Measurements from ENCODE around the gene C1orf74.

The C1orf74 gene

DNA sequence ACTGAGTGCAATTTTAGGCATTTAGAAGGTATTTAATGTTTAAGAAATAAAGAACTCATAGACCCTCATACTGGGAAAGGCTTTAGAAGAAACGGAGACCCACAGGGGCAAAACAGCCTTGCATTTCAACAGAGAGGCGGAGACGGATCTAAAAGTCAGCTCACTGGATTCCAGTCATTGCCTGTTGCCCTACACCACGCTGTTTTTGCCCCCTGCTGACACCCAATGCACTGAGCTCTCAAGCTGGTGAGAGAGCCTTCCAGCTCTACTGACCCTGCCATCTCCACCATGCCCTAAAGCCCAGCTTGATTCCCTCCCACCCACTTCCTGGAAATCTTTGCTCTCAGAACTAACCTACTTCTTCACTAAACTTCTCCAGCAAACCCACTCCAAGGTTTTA, 35.7 kb downstream of the C1orf74 start:
- H3K79me2 ChIP-seq (ENCODE audit: insufficient read depth, low read length), result no peaks in the 10 kb centered on the region
- H3K27me3 ChIP-seq (ENCODE audit: insufficient read depth, low read length), result no peaks in the 10 kb centered on the region
- no peaks in the 10 kb centered on the region for H3F3A ChIP-seq (ENCODE audit: insufficient read depth, low read length)
- no peaks in the 10 kb centered on the region for H3K9me2 ChIP-seq (ENCODE audit: low read depth, low read length)
- peaks cover 7% of the 10 kb centered on the region for H3K4me1 ChIP-seq (ENCODE audit: insufficient read depth, low read length, severe bottlenecking)
- no peak overlapping the region for H2AFZ ChIP-seq (ENCODE audit: low read length)
- no peak overlapping the region for H3K4me2 ChIP-seq (ENCODE audit: low read length)
- no peak overlapping the region for H3K4me3 ChIP-seq (ENCODE audit: low read depth, low read length, poor library complexity, severe bottlenecking)
- H4K20me1 ChIP-seq (ENCODE audit: insufficient read depth, low read length), result no peaks in the 10 kb centered on the region
- H3K27ac ChIP-seq (ENCODE audit: low read depth, low read length, poor library complexity, severe bottlenecking), result no peak overlapping the region
- no peaks in the 10 kb centered on the region for H3K9me3 ChIP-seq (ENCODE audit: low read length)
- no peak overlapping the region for H3K9ac ChIP-seq (ENCODE audit: low read length)
- TF ChIP-seq, protein P1, sequence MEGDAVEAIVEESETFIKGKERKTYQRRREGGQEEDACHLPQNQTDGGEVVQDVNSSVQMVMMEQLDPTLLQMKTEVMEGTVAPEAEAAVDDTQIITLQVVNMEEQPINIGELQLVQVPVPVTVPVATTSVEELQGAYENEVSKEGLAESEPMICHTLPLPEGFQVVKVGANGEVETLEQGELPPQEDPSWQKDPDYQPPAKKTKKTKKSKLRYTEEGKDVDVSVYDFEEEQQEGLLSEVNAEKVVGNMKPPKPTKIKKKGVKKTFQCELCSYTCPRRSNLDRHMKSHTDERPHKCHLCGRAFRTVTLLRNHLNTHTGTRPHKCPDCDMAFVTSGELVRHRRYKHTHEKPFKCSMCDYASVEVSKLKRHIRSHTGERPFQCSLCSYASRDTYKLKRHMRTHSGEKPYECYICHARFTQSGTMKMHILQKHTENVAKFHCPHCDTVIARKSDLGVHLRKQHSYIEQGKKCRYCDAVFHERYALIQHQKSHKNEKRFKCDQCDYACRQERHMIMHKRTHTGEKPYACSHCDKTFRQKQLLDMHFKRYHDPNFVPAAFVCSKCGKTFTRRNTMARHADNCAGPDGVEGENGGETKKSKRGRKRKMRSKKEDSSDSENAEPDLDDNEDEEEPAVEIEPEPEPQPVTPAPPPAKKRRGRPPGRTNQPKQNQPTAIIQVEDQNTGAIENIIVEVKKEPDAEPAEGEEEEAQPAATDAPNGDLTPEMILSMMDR (IDR thresholded peaks at IDR 0.05; ENCODE audit: low read length), result no peak
- H3K36me3 ChIP-seq (ENCODE audit: insufficient read depth, low read length), result no peaks in the 10 kb centered on the region

DNA sequence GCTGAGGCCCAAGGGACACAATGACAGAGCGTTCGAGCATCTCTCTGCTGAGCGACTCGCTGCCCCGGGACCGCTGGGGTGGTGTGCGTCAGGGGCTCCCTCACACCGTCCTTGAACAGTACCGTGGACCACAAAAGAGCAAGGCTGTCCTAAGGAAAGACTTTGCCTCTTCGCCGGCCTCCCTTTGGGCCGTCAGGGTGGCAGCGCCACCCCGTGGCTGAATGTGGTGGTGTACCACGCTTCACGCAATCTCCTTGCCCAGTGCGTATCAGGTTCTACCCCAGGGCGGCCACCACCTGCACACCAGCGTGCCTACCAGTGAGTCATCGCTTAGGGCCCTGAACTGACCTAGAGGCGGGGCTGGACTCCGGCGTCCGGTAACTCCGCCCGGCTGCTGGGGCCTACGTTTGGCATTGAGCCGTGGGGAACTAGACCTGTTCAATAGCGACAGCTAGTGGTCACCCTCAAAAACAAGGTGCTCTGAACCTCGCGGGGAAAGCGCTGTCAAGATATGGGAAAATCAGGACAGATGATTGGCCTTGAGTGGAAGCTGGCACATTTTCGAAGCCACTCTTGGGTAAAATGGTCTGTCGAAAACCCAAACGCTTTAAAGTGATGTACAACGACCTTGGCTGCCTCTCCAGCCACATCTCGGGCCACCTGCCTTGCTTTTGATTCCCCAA, 36.6 kb downstream of the C1orf74 start:
- Histone ChIP-seq H3K36me3 (ENCODE audit: insufficient read depth, low read length) (no peaks in the 10 kb centered on the region), H2AFZ (ENCODE audit: low read length) (no peak overlapping the region), H3F3A (ENCODE audit: insufficient read depth, low read length) (no peaks in the 10 kb centered on the region), H3K9me2 (ENCODE audit: low read depth, low read length) (no peaks in the 10 kb centered on the region), H3K4me2 (ENCODE audit: low read length) (peak overlapping the region; percentile 74), H3K4me1 (ENCODE audit: insufficient read depth, low read length, severe bottlenecking) (peaks cover 7% of the 10 kb centered on the region), H3K27ac (ENCODE audit: low read depth, low read length, poor library complexity, severe bottlenecking) (no peak overlapping the region), H3K9ac (ENCODE audit: low read length) (no peak overlapping the region; the same call in 1 of the 2 replicates), H3K27me3 (ENCODE audit: insufficient read depth, low read length) (no peaks in the 10 kb centered on the region), H3K79me2 (ENCODE audit: insufficient read depth, low read length) (no peaks in the 10 kb centered on the region), H3K4me3 (ENCODE audit: low read depth, low read length, poor library complexity, severe bottlenecking) (peak overlapping the region; percentile 52), H3K9me3 (ENCODE audit: low read length) (no peaks in the 10 kb centered on the region), H4K20me1 (ENCODE audit: insufficient read depth, low read length) (no peaks in the 10 kb centered on the region)
- TF ChIP-seq EZH2 (IDR thresholded peaks at IDR 0.05; ENCODE audit: borderline replicate concordance, low read length), result no peak
- TF ChIP-seq, protein P1 (IDR thresholded peaks at IDR 0.05; ENCODE audit: low read length), result peak; percentile 99

DNA sequence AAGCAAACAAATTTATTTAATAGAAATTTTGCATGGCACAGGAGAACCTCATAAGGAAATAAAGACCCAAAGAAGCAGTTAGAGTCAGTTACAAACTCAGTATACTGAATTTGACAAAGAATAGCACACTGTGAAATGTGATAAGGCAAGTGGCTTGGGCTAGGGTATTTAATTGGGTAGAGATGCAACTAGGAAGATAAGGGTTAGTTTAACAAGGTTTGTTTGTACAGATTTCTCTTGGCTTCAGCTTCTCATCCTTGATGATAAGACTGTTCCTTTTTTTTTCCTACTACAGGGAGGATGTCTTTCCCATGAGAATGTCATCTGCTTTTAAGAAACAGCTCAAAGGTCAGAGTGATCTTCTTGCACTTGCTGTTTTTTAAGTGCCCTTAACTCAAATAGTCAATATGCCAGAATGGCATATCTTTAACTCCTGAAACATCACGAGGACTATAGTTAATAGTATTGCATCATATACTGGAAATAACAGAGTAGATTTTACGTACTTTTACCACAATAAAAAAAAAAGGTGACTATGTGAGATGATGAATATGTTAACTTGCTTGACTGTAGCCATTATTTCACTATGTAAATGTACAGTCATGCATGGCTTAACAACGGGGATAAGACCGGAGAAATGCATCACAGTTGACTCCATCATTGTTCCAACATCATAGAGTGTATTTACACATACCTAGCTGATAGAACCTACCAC, 37.8 kb downstream of the C1orf74 start:
- H3K36me3 ChIP-seq (ENCODE audit: insufficient read depth, low read length), result no peaks in the 10 kb centered on the region

More for the DNA sequence above, 37.8 kb downstream of the C1orf74 start:
- H3K4me1 ChIP-seq (ENCODE audit: insufficient read depth, low read length, severe bottlenecking), result peaks cover 7% of the 10 kb centered on the region
- no peaks in the 10 kb centered on the region for H3F3A ChIP-seq (ENCODE audit: insufficient read depth, low read length)
- H3K9ac ChIP-seq (ENCODE audit: low read length), result no peak overlapping the region
- no peak overlapping the region for H3K27ac ChIP-seq (ENCODE audit: low read depth, low read length, poor library complexity, severe bottlenecking)
- no peaks in the 10 kb centered on the region for H3K9me3 ChIP-seq (ENCODE audit: low read length)
- no peak for TF ChIP-seq EZH2 (IDR thresholded peaks at IDR 0.05; ENCODE audit: borderline replicate concordance, low read length)
- TF ChIP-seq, protein P1 (IDR thresholded peaks at IDR 0.05; ENCODE audit: low read length), result no peak
- H3K4me3 ChIP-seq (ENCODE audit: low read depth, low read length, poor library complexity, severe bottlenecking), result no peak overlapping the region
- H3K27me3 ChIP-seq (ENCODE audit: insufficient read depth, low read length), result no peaks in the 10 kb centered on the region
- no peaks in the 10 kb centered on the region for H3K79me2 ChIP-seq (ENCODE audit: insufficient read depth, low read length)
- no peaks in the 10 kb centered on the region for H4K20me1 ChIP-seq (ENCODE audit: insufficient read depth, low read length)
- H3K4me2 ChIP-seq (ENCODE audit: low read length), result no peak overlapping the region
- no peaks in the 10 kb centered on the region for H3K9me2 ChIP-seq (ENCODE audit: low read depth, low read length)
- H2AFZ ChIP-seq (ENCODE audit: low read length), result no peak overlapping the region

All from OCI-LY1 (cell line).